Measurements from ENCODE around the gene ING2. TPM values are rescaled to one million over a fixed set of nuclear protein-coding genes. Genes with fewer than 3 reads are reported as not detected.
"Not testable (repeated sequence)": the region's sequence is repeated elsewhere in the genome, so short reads cannot be mapped to it uniquely, and the experiment has no call there.

Gene ING2
- total RNA-seq, 1 donor from 2014 or later, result 9.5 TPM

DNA sequence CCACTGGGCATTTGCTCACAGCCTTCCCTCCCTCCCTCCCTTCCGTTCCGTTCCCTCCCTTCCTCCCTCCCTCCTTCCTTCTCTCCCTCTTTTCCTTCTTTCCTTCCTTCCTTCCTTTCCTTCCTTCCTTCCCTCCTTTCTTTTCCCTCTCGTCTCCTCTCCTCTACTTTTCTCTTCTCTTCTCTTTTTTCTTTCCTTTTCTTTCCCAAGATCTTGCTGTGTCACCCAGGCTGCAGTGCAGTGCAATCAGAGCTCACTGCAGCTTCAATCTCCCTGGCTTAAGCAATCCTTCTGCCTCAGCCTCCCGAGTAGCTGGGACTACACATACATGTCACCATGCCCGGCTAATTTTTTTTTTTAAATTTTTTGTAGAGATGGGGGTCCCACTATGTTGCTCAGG lies 26.7 kb upstream of the ING2 start:
- ATAC-seq (no peak), DNase-seq (no peak)
- no peaks in the 10 kb centered on the region for H3K36me3 ChIP-seq
- H3K9me3 ChIP-seq, result no peaks in the 10 kb centered on the region
- intact Hi-C loops (cut with DNase I), result no loop called here
- no peaks in the 10 kb centered on the region for H3K4me1 ChIP-seq
- peaks cover 3% of the 10 kb centered on the region for H3K27me3 ChIP-seq (ENCODE audit: low read depth)
- H3K27ac ChIP-seq, result no peak overlapping the region
- TF ChIP-seq, protein P1, sequence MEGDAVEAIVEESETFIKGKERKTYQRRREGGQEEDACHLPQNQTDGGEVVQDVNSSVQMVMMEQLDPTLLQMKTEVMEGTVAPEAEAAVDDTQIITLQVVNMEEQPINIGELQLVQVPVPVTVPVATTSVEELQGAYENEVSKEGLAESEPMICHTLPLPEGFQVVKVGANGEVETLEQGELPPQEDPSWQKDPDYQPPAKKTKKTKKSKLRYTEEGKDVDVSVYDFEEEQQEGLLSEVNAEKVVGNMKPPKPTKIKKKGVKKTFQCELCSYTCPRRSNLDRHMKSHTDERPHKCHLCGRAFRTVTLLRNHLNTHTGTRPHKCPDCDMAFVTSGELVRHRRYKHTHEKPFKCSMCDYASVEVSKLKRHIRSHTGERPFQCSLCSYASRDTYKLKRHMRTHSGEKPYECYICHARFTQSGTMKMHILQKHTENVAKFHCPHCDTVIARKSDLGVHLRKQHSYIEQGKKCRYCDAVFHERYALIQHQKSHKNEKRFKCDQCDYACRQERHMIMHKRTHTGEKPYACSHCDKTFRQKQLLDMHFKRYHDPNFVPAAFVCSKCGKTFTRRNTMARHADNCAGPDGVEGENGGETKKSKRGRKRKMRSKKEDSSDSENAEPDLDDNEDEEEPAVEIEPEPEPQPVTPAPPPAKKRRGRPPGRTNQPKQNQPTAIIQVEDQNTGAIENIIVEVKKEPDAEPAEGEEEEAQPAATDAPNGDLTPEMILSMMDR (IDR thresholded peaks at IDR 0.05), result no peak
- H3K4me3 ChIP-seq, result no peak overlapping the region

DNA sequence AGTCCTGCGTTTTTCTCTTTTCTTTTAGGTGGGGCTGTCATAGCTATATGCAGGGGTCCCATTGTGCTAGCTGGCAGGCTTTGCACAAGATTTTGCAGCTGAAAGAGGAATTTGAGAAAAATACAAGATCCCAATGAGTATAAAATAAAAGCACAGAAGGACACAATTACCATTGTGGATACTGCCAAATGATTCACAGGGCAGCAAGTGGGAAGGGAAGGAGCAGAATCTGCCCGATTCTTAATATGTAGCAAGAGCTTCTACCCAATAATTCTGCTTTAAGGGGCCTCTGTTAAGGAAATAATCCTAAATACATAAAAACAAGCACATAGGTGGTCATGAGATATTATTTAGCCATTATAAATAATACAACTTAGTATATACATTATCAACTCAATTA lies 25.9 kb upstream of the ING2 start:
- ATAC-seq (no peak), DNase-seq (no peak)
- Histone ChIP-seq H3K4me3 (no peak overlapping the region), H3K4me1 (no peaks in the 10 kb centered on the region), H3K27me3 (ENCODE audit: low read depth) (peaks cover 3% of the 10 kb centered on the region), H3K27ac (no peak overlapping the region), H3K9me3 (no peaks in the 10 kb centered on the region), H3K36me3 (no peaks in the 10 kb centered on the region)
- intact Hi-C loops (cut with DNase I), result no loop called here
- TF ChIP-seq, protein P1 (IDR thresholded peaks at IDR 0.05), result no peak

DNA sequence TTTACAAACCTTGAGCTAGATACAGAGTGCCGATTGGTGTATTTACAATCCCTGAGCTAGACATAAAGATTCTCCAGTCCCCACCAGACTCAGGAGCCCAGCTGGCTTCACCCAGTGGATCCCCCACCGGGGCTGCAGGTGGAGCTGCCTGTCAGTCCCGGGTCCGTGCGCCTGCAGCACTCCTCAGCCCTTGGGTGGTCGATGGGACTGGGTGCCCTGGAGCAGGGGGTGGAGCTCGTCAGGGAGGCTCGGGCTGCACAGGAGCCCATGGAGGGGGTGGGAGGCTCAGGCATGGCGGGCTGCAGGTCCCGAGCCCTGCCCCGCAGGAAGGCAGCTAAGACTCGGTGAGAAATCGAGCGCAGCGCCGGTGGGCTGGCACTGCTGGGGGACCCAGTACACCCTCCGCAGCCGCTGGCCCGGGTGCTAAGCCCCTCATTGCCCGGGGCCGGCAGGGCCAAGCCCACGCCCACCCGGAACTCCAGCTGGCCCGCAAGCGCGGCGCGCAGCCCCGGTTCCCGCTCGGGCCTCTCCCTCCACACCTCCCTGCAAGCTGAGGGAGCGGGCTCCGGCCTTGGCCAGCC lies 22.3 kb upstream of the ING2 start:
- intact Hi-C loops (cut with DNase I); H3K27me3 ChIP-seq (ENCODE audit: low read depth); H3K27ac ChIP-seq; H3K36me3 ChIP-seq; H3K4me3 ChIP-seq; H3K4me1 ChIP-seq; ATAC-seq; H3K9me3 ChIP-seq; DNase-seq: not testable (repeated sequence)

DNA sequence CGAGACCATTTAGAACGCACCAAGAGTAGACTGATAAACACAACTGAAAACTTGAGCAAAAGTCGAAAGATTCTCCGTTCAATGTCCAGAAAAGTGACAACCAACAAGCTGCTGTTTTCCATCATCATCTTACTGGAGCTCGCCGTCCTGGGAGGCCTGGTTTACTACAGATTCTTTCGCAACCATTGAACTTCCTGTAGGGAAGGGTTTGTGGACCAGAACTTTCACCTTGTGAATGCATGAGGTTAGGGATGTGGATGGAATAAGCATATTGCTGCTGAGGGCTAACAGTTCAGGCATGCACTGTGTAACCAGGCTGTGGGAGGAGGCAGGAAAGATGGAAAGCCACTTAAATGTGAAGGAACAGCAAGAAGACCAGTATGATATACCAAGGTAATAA lies 20.9 kb upstream of the ING2 start:
- Histone ChIP-seq H3K4me3 (no peak overlapping the region), H3K4me1 (no peaks in the 10 kb centered on the region), H3K27me3 (ENCODE audit: low read depth) (no peaks in the 10 kb centered on the region), H3K36me3 (no peaks in the 10 kb centered on the region), H3K27ac (no peak overlapping the region), H3K9me3 (no peaks in the 10 kb centered on the region)
- intact Hi-C loops (cut with DNase I), result no loop called here
- TF ChIP-seq, protein P1 (IDR thresholded peaks at IDR 0.05), result no peak
- DNase-seq (no peak), ATAC-seq (no peak)

DNA sequence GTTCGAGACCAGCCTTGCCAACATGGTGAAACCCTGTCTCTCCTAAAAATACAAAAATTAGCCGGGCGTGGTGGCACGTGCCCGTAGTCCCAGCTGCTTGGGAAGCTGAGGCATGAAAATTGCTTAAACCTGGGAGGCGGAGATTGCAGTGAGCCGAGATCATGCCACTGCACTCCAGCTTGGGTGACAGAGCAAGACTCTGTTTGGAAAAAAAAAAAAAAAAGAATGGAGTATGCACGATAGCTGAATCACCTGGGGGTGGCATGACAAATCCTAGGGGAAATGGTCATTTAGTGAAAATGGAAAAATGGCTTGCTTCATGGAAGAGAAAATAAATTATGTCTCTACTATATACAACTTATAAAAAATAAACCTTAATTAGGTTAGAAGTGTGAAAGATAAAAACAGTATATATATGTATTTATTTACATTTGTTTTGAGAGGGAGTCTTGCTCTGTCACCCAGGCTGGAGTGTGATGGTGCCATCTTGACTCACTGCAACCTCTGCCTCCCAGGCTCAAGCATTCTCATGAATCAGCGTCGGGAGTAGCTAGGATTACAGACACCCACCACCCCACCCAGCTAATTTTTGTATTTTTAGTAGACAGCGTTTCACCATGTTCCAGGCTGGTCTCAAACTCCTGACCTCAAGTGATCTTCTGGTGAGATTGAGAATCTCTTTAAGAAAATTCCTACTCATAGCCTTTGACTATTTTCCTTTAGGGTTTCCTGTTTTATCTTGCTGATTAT lies 19.3 kb upstream of the ING2 start:
- no peak overlapping the region for H3K4me3 ChIP-seq
- H3K9me3 ChIP-seq, result no peaks in the 10 kb centered on the region
- ATAC-seq (no peak), DNase-seq (no peak)
- TF ChIP-seq, protein P1 (IDR thresholded peaks at IDR 0.05), result no peak
- no peaks in the 10 kb centered on the region for H3K27me3 ChIP-seq (ENCODE audit: low read depth)
- intact Hi-C loops (cut with DNase I), result no loop called here
- H3K4me1 ChIP-seq, result no peaks in the 10 kb centered on the region
- H3K27ac ChIP-seq, result no peak overlapping the region
- no peaks in the 10 kb centered on the region for H3K36me3 ChIP-seq

DNA sequence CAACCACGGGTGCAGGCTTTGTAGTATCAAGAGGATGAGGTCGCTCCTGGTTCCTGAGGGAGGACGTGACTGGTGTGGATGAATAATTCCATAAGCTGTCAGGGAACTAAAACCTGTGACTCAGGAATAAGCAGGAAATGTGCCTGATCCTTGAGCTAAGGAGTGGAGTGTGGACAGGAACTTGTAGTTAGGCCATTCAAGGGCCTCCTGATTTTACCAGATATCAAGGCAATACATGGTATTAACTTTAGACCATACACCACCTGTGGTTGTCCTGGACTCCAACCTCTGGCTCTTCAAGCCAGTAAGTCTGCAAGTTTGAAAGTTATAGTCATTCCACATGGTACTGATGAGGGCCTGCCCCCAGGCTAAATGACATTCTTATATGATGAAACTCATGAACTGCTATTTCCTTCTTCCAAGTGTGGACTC lies 12.1 kb upstream of the ING2 start:
- no peak overlapping the region for H3K4me3 ChIP-seq
- intact Hi-C loops (cut with DNase I), result no loop called here
- H3K27me3 ChIP-seq (ENCODE audit: low read depth), result no peaks in the 10 kb centered on the region
- DNase-seq (no peak), ATAC-seq (no peak)
- H3K36me3 ChIP-seq, result no peaks in the 10 kb centered on the region
- TF ChIP-seq, protein P1 (IDR thresholded peaks at IDR 0.05), result no peak
- no peaks in the 10 kb centered on the region for H3K9me3 ChIP-seq
- H3K4me1 ChIP-seq, result no peaks in the 10 kb centered on the region
- no peak overlapping the region for H3K27ac ChIP-seq

Data from lower lobe of right lung (tissue), 2 donors.